B cell (primary cell): ENCODE results near the gene GBP5. TPM values are rescaled to one million over a fixed set of nuclear protein-coding genes. Genes with fewer than 3 reads are reported as not detected.

ENCODE experiments used
- ATAC-seq: fragments of 200-7000 bp; cut with Tn5 transposase; one replicate; pipeline ENCODE4 v1.10.0; 2021; ENCODE audit warnings: low read depth, mild to moderate bottlenecking, moderate number of reproducible peaks, moderate library complexity
- CTCF ChIA-PET: fragments of 350-600 bp; sonication (Branson Sonifier 250); formaldehyde crosslinking; loops from one replicate; lab custom pipeline; 2021; ENCODE audit warnings: antibody characterized with exemption, inconsistent platforms; lab: Charles Lee
- POLR2A ChIA-PET: fragments of 350-600 bp; sonication (Branson Sonifier 250); formaldehyde crosslinking; loops from one replicate; lab custom pipeline; 2021; ENCODE audit warnings: antibody characterized with exemption; lab: Charles Lee
- DNase-seq: peaks from one replicate; pipeline ENCODE4 v3.0.0; 2013
- H2AFZ ChIP-seq: 2 replicates; pipeline ENCODE4 v1.6.1; 2012; ENCODE audit warnings: mild to moderate bottlenecking, low read depth, low read length; ENCODE audit not compliant: insufficient read depth, poor library complexity, severe bottlenecking
- H3K27ac ChIP-seq, 2 donors: 1 replicate in 1 of 2; 2 replicates in 1 of 2; pipeline ENCODE4 v1.5.1; 2012 to 2013; ENCODE audit warnings: low read length in 2 of 2, mild to moderate bottlenecking in 2 of 2, moderate library complexity in 1 of 2
- H3K27me3 ChIP-seq, 4 experiments: fragments of 200-600 bp in 1 of 4; sonication (generic) in 1 of 4; replicated peaks in 1 of 4; 1 replicate in 2 of 4; 2 replicates in 2 of 4; pipeline versions ENCODE4 v1.6.1 to v1.7.0; 2013 to 2016; ENCODE audit warnings: low read length in 3 of 4, mild to moderate bottlenecking in 2 of 4, mixed read lengths in 1 of 4, moderate library complexity in 1 of 4; ENCODE audit not compliant: insufficient read depth in 4 of 4, control insufficient read depth in 3 of 4; ENCODE audit errors: control extremely low read depth in 1 of 4
- H3K36me3 ChIP-seq, 2 experiments: replicated peaks in 1 of 2; 1 replicate in 1 of 2; 2 replicates in 1 of 2; pipeline versions ENCODE4 v1.6.1 to v1.7.1; 2013; ENCODE audit warnings: low read length in 1 of 2; ENCODE audit not compliant: insufficient read depth in 2 of 2, control insufficient read depth in 1 of 2; ENCODE audit errors: control extremely low read depth in 1 of 2, extremely low read depth in 1 of 2
- H3K4me1 ChIP-seq, 2 donors: fragments of 200-600 bp in 1 of 2; sonication (generic) in 1 of 2; 1 replicate in 1 of 2; 2 replicates in 1 of 2; pipeline versions ENCODE4 v1.5.1 to v1.6.1; 2013 to 2017; ENCODE audit warnings: low read length in 2 of 2; ENCODE audit not compliant: control insufficient read depth in 2 of 2, insufficient read depth in 2 of 2
- H3K4me2 ChIP-seq: replicated peaks from 2 replicates; pipeline ENCODE3; 2012; ENCODE audit warnings: mild to moderate bottlenecking, low read depth, low read length; ENCODE audit not compliant: poor library complexity, severe bottlenecking
- H3K4me3 ChIP-seq, 5 experiments: fragments of 200-600 bp in 1 of 5; sonication (generic) in 1 of 5; 1 replicate in 3 of 5; 2 replicates in 2 of 5; pipeline versions ENCODE4 v1.5.1 to v1.7.0; 2011 to 2016; ENCODE audit warnings: low read length in 4 of 5, mild to moderate bottlenecking in 4 of 5, low read depth in 2 of 5, control low read depth in 1 of 5, moderate library complexity in 1 of 5; ENCODE audit not compliant: insufficient read depth in 1 of 5; ENCODE audit errors: control extremely low read depth in 1 of 5, extremely low read depth in 1 of 5
- H3K79me2 ChIP-seq: fragments of 200-600 bp; sonication (generic); one replicate; pipeline ENCODE4 v1.6.0; 2016; ENCODE audit warnings: low read length; ENCODE audit not compliant: control insufficient read depth, insufficient read depth
- H3K9ac ChIP-seq: fragments of 200-600 bp; sonication (generic); 2 replicates; pipeline ENCODE4 v1.6.1; 2017; ENCODE audit warnings: mild to moderate bottlenecking, low read length, moderate library complexity
- H3K9me3 ChIP-seq, 3 donors: one replicate each; pipeline versions ENCODE4 v1.6.1 to v1.7.1; 2013; ENCODE audit warnings: low read length in 2 of 3; ENCODE audit not compliant: control insufficient read depth in 2 of 3, insufficient read depth in 1 of 3; ENCODE audit errors: control extremely low read depth in 1 of 3
- H4K20me1 ChIP-seq: 2 replicates; pipeline ENCODE4 v1.6.0; 2012; ENCODE audit warnings: mild to moderate bottlenecking, low read length; ENCODE audit not compliant: insufficient read depth, control insufficient read depth, poor library complexity, severe bottlenecking
- H3K27ac Mint-ChIP-seq: one replicate; pipeline ENCODE4 v1.8.0; 2021; ENCODE audit warnings: mixed read lengths
- H3K27me3 Mint-ChIP-seq: one replicate; pipeline ENCODE4 v1.8.0; 2021; ENCODE audit warnings: mixed read lengths
- H3K4me1 Mint-ChIP-seq: one replicate; pipeline ENCODE4 v1.8.0; 2021; ENCODE audit warnings: mixed read lengths
- H3K4me3 Mint-ChIP-seq: one replicate; pipeline ENCODE4 v1.8.0; 2021; ENCODE audit warnings: mixed read lengths
- H3K9me3 Mint-ChIP-seq: one replicate; pipeline ENCODE4 v1.8.0; 2022; ENCODE audit warnings: mixed read lengths; ENCODE audit not compliant: insufficient read depth
- CTCF ChIP-seq: fragments of 200-600 bp; IDR thresholded peaks from one replicate; pipeline ENCODE4 v1.8.0; 2022; ENCODE audit warnings: antibody characterized with exemption, mild to moderate bottlenecking
- EZH2 ChIP-seq: IDR thresholded peaks from 2 replicates; pipeline ENCODE4 v1.6.1; 2012; ENCODE audit warnings: borderline replicate concordance, low read depth, mild to moderate bottlenecking, moderate library complexity, low read length; ENCODE audit not compliant: insufficient read depth, poor library complexity, severe bottlenecking
- WGBS: methylation state at CpG from one replicate; pipeline ENCODE4 v1.1.5; 2013; ENCODE audit warnings: missing lambda C conversion rate; ENCODE audit not compliant: insufficient coverage; 5-methylcytosine and 5-hydroxymethylcytosine counted together
- intact Hi-C: fragments of 100-400 bp; cut with micrococcal nuclease; formaldehyde crosslinking; loops from one replicate; pipeline ENCODE4 v1.10.0; 2022
- polyA plus RNA-seq: library from polyadenylated mRNA; depleted of rRNA; stranded (reverse); fragments of >200 nt; gene quantifications from 2 replicates; pipeline ENCODE4 v1.2.3, GENCODE V29; 2012
- total RNA-seq, 2 donors: library from RNA; stranded (reverse); fragments of 120-200 nt in 1 of 2; gene quantifications; 1 replicate in 1 of 2; 2 replicates in 1 of 2; pipeline versions ENCODE4 v1.2.3 to v1.2.4, GENCODE V29; 2013 to 2022

The GBP5 gene
- total and polyA plus RNA-seq, 2 donors (not counting 1 experiment from before 2014, with no cell fraction given): 17.6 to 25.2 TPM

GRCh38 chr1:89269277-89269676, 3.4 kb downstream of the GBP5 start:
- no peak overlapping the region for H3K27ac Mint-ChIP-seq
- no peak overlapping the region for H3K4me2 ChIP-seq
- 57% methylated on average over 4 of the region's 5 CpGs for WGBS
- H3K27me3 Mint-ChIP-seq: no peaks in the 10 kb centered on the region
- no peak overlapping the region for H3K9ac ChIP-seq
- H3K9me3 Mint-ChIP-seq: peaks cover 3% of the 10 kb centered on the region
- H3K4me1 ChIP-seq: peaks cover 13 to 18% of the 10 kb centered on the region in 2 donors
- H3K27ac ChIP-seq: no peak overlapping the region
- ChIA-PET POLR2A (no interaction called here), CTCF (no interaction called here)
- peaks cover 0 to 35% of the 10 kb centered on the region in 2 experiments for H3K36me3 ChIP-seq
- no peak overlapping the region for H2AFZ ChIP-seq
- intact Hi-C loops: no loop called here
- H3K9me3 ChIP-seq: peaks cover 0 to 10% (median 0%) of the 10 kb centered on the region in 3 donors
- H3K27me3 ChIP-seq: no peaks in the 10 kb centered on the region
- H3K4me3 Mint-ChIP-seq: no peak overlapping the region
- no peak overlapping the region for H3K4me3 ChIP-seq
- peaks cover 45% of the 10 kb centered on the region for H3K4me1 Mint-ChIP-seq
- DNase-seq: no peak
- TF ChIP-seq CTCF (no peak), EZH2 (no peak)
- H4K20me1 ChIP-seq: no peaks in the 10 kb centered on the region
- H3K79me2 ChIP-seq: no peaks in the 10 kb centered on the region
- ATAC-seq: no peak

GRCh38 chr1:89262643-89263042, 10.0 kb downstream of the GBP5 start:
- H3K4me2 ChIP-seq: no peak overlapping the region
- DNase-seq (no peak), ATAC-seq (no peak)
- Mint-ChIP-seq H3K4me1 (peaks cover 9% of the 10 kb centered on the region), H3K4me3 (no peak overlapping the region), H3K27me3 (no peaks in the 10 kb centered on the region), H3K9me3 (peaks cover 4% of the 10 kb centered on the region), H3K27ac (no peak overlapping the region)
- no peaks in the 10 kb centered on the region for H3K79me2 ChIP-seq
- H3K4me3 ChIP-seq: no peak overlapping the region
- intact Hi-C loops: loop anchor here (5.0 kb wide), 1 partner anchor 40 kb away; no protein-coding TSS in a partner anchor
- ChIA-PET CTCF (no interaction called here), POLR2A (no interaction called here)
- TF ChIP-seq CTCF (no peak), EZH2 (no peak)
- peaks cover 0 to 7% of the 10 kb centered on the region in 2 donors for H3K4me1 ChIP-seq
- H3K9me3 ChIP-seq: peaks cover 0 to 4% (median 4%) of the 10 kb centered on the region in 3 donors
- no peak overlapping the region for H3K27ac ChIP-seq
- no CpG with 5 or more reads among the region's 2 CpGs for WGBS
- no peaks in the 10 kb centered on the region for H4K20me1 ChIP-seq
- H3K27me3 ChIP-seq: no peaks in the 10 kb centered on the region
- H2AFZ ChIP-seq: no peak overlapping the region
- peaks cover 0 to 57% of the 10 kb centered on the region in 2 experiments for H3K36me3 ChIP-seq
- H3K9ac ChIP-seq: no peak overlapping the region
